Ovary (tissue), 3 donors: ENCODE data around the gene ZNF19.

Experiments
- EP300 ChIP-seq: sonication (generic); formaldehyde crosslinking; IDR thresholded peaks from one replicate; pipeline ENCODE4 v1.6.1; 2017; ENCODE audit warnings: antibody characterized with exemption
- TF ChIP-seq, protein P1 (sequence below), 3 donors: fragments of 450-650 bp in 2 of 3; fragments of 200-600 bp in 1 of 3; IDR thresholded peaks; one replicate each; pipeline versions ENCODE4 v1.5.1 to v1.8.0; 2016 to 2022; ENCODE audit warnings: antibody characterized with exemption in 3 of 3, mild to moderate bottlenecking in 1 of 3
- donor health status: DM: no; HTN: no; CAD: no.

DNA sequence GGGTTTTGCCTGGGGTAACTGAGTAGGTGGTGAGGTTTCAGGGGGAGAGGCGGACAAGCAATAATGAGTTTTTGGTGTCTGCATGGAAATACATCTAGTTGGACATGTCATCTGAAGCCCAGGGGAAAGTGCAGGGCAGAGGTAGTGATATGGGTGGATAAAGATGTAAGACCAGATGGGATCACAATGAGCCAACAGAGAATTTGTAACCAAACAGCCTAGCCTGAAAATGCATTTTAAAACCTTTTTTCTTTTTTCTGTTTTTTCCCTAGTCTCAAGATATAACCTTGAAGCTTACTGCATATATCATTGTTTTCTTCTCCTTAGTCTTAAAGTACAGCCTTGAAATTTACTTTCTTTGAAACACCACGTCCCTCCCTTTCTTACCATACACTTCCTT, 3.7 kb upstream of the ZNF19 start:
- TF ChIP-seq, protein P1, sequence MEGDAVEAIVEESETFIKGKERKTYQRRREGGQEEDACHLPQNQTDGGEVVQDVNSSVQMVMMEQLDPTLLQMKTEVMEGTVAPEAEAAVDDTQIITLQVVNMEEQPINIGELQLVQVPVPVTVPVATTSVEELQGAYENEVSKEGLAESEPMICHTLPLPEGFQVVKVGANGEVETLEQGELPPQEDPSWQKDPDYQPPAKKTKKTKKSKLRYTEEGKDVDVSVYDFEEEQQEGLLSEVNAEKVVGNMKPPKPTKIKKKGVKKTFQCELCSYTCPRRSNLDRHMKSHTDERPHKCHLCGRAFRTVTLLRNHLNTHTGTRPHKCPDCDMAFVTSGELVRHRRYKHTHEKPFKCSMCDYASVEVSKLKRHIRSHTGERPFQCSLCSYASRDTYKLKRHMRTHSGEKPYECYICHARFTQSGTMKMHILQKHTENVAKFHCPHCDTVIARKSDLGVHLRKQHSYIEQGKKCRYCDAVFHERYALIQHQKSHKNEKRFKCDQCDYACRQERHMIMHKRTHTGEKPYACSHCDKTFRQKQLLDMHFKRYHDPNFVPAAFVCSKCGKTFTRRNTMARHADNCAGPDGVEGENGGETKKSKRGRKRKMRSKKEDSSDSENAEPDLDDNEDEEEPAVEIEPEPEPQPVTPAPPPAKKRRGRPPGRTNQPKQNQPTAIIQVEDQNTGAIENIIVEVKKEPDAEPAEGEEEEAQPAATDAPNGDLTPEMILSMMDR (IDR thresholded peaks at IDR 0.05): no peak
- TF ChIP-seq EP300: no peak
